H9 (cell line): ENCODE results near the gene MYH15. TPM values are rescaled to one million over a fixed set of nuclear protein-coding genes. Genes with fewer than 3 reads are reported as not detected.

Source experiments
- DNase-seq: peaks from one replicate; pipeline ENCODE4 v3.0.0-alpha.2; 2017
- H2AFZ ChIP-seq: one replicate; pipeline ENCODE4 v1.6.1; 2013; ENCODE audit warnings: mild to moderate bottlenecking, low read length, control low read depth, moderate library complexity
- H2AK5ac ChIP-seq: 2 replicates; pipeline ENCODE4 v1.6.1; 2013; ENCODE audit warnings: low read length, control low read depth, mixed read lengths; ENCODE audit not compliant: insufficient read length
- H2BK120ac ChIP-seq: one replicate; pipeline ENCODE4 v1.6.1; 2013; ENCODE audit warnings: low read depth, mild to moderate bottlenecking, low read length, control low read depth, inconsistent platforms; ENCODE audit not compliant: poor library complexity, severe bottlenecking
- H2BK12ac ChIP-seq: 2 replicates; pipeline ENCODE4 v1.6.1; 2013; ENCODE audit warnings: low read length, control low read depth, mixed read lengths, low read depth; ENCODE audit not compliant: insufficient read length
- H2BK15ac ChIP-seq: 2 replicates; pipeline ENCODE4 v1.6.1; 2013; ENCODE audit warnings: low read depth, low read length, control low read depth
- H2BK20ac ChIP-seq: one replicate; pipeline ENCODE4 v1.6.1; 2013; ENCODE audit warnings: low read depth, mild to moderate bottlenecking, low read length, control low read depth, inconsistent platforms; ENCODE audit not compliant: poor library complexity, severe bottlenecking
- H2BK5ac ChIP-seq: 2 replicates; pipeline ENCODE4 v1.6.1; 2013; ENCODE audit warnings: low read length, control low read depth, mixed read lengths; ENCODE audit not compliant: insufficient read length
- H3K14ac ChIP-seq: 2 replicates; pipeline ENCODE4 v1.6.1; 2013; ENCODE audit warnings: low read length, control low read depth; ENCODE audit not compliant: insufficient read depth
- H3K18ac ChIP-seq: 2 replicates; pipeline ENCODE4 v1.6.1; 2013; ENCODE audit warnings: low read depth, mild to moderate bottlenecking, mixed read lengths, low read length, control low read depth; ENCODE audit not compliant: insufficient read length
- H3K23ac ChIP-seq: 2 replicates; pipeline ENCODE4 v1.6.1; 2013; ENCODE audit warnings: low read length, control low read depth, mixed read lengths, low read depth; ENCODE audit not compliant: insufficient read length
- H3K23me2 ChIP-seq: 2 replicates; pipeline ENCODE4 v1.6.1; 2013; ENCODE audit warnings: low read depth, mild to moderate bottlenecking, mixed read lengths, low read length, control low read depth; ENCODE audit not compliant: insufficient read length, poor library complexity, severe bottlenecking
- H3K27ac ChIP-seq: 2 replicates; pipeline ENCODE4 v1.5.1; 2013; ENCODE audit warnings: low read length, control low read depth, mixed read lengths, low read depth; ENCODE audit not compliant: insufficient read length
- H3K27me3 ChIP-seq: 2 replicates; pipeline ENCODE4 v1.6.1; 2013; ENCODE audit warnings: low read length, control low read depth, inconsistent platforms; ENCODE audit not compliant: insufficient read depth
- H3K4ac ChIP-seq: 2 replicates; pipeline ENCODE4 v1.6.1; 2013; ENCODE audit warnings: low read depth, mild to moderate bottlenecking, control low read depth, inconsistent platforms, low read length, moderate library complexity
- H3K4me1 ChIP-seq: 2 replicates; pipeline ENCODE4 v1.6.1; 2013; ENCODE audit warnings: low read length, control low read depth, inconsistent platforms; ENCODE audit not compliant: insufficient read depth
- H3K4me2 ChIP-seq: 2 replicates; pipeline ENCODE4 v1.6.1; 2013; ENCODE audit warnings: low read length, control low read depth, mixed read lengths; ENCODE audit not compliant: insufficient read length, insufficient read depth
- H3K56ac ChIP-seq: 2 replicates; pipeline ENCODE4 v1.6.1; 2013; ENCODE audit warnings: low read depth, mild to moderate bottlenecking, mixed read lengths, low read length, control low read depth; ENCODE audit not compliant: insufficient read length
- H3K79me1 ChIP-seq: 2 replicates; pipeline ENCODE4 v1.6.1; 2013; ENCODE audit warnings: low read depth, mild to moderate bottlenecking, moderate library complexity, low read length, control low read depth, inconsistent platforms; ENCODE audit not compliant: insufficient read depth, poor library complexity, severe bottlenecking
- H3K79me2 ChIP-seq: 2 replicates; pipeline ENCODE4 v1.6.1; 2013; ENCODE audit warnings: low read length, control low read depth, inconsistent platforms; ENCODE audit not compliant: insufficient read depth
- H3K9ac ChIP-seq: 2 replicates; pipeline ENCODE4 v1.6.1; 2013; ENCODE audit warnings: low read length, control low read depth, mixed read lengths; ENCODE audit not compliant: insufficient read length; ENCODE audit errors: extremely low read depth
- H3K9me3 ChIP-seq: one replicate; pipeline ENCODE4 v1.6.1; 2013; ENCODE audit warnings: low read depth, low read length, inconsistent platforms; ENCODE audit not compliant: control insufficient read depth
- H3T11ph ChIP-seq: one replicate; pipeline ENCODE4 v1.6.1; 2013; ENCODE audit warnings: mild to moderate bottlenecking, low read length, control low read depth, inconsistent platforms
- H4K20me1 ChIP-seq: one replicate; pipeline ENCODE4 v1.6.1; 2013; ENCODE audit not compliant: control insufficient read depth, insufficient read length, insufficient read depth
- H4K5ac ChIP-seq: 2 replicates; pipeline ENCODE4 v1.6.1; 2013; ENCODE audit warnings: low read depth, mild to moderate bottlenecking, mixed read lengths, low read length, control low read depth; ENCODE audit not compliant: insufficient read length
- H4K8ac ChIP-seq: replicated peaks from 2 replicates; pipeline ENCODE4 v1.6.1; 2013; ENCODE audit warnings: low read length, control low read depth, mixed read lengths, low read depth; ENCODE audit not compliant: insufficient read length
- H4K91ac ChIP-seq: 2 replicates; pipeline ENCODE4 v1.6.1; 2013; ENCODE audit warnings: low read depth, mild to moderate bottlenecking, moderate library complexity, mixed read lengths, low read length, control low read depth; ENCODE audit not compliant: insufficient read length
- H3K27ac Mint-ChIP-seq, 3 experiments: 2 replicates in 2 of 3; 3 replicates in 1 of 3; pipeline ENCODE4 v1.8.0; 2020 to 2021; ENCODE audit warnings: mixed read lengths in 3 of 3, mild to moderate bottlenecking in 1 of 3, moderate library complexity in 1 of 3
- H3K27me3 Mint-ChIP-seq: 2 replicates; pipeline ENCODE4 v1.8.0; 2021; ENCODE audit warnings: low read depth, mild to moderate bottlenecking, moderate library complexity, mixed read lengths
- H3K36me3 Mint-ChIP-seq, 3 experiments: 2 replicates in 2 of 3; 3 replicates in 1 of 3; pipeline ENCODE4 v1.8.0; 2020 to 2021; ENCODE audit warnings: low read depth in 3 of 3, mixed read lengths in 3 of 3; ENCODE audit not compliant: insufficient read depth in 1 of 3
- H3K4me1 Mint-ChIP-seq, 2 experiments: 2 replicates each; pipeline ENCODE4 v1.8.0; 2020; ENCODE audit warnings: mixed read lengths in 2 of 2
- H3K4me3 Mint-ChIP-seq, 2 experiments: 2 replicates in 1 of 2; 3 replicates in 1 of 2; pipeline ENCODE4 v1.8.0; 2020 to 2021; ENCODE audit warnings: mild to moderate bottlenecking in 2 of 2, mixed read lengths in 2 of 2, moderate library complexity in 1 of 2
- H3K9me3 Mint-ChIP-seq, 2 experiments: 2 replicates in 1 of 2; 3 replicates in 1 of 2; pipeline ENCODE4 v1.8.0; 2020; ENCODE audit warnings: mild to moderate bottlenecking in 2 of 2, mixed read lengths in 2 of 2, moderate library complexity in 1 of 2
- CTCF ChIP-seq: fragments of 200-600 bp; sonication (generic); conservative IDR thresholded peaks from 3 replicates; pipeline ENCODE4 v1.8.0; 2021; ENCODE audit warnings: antibody characterized with exemption, mild to moderate bottlenecking
- WGBS: extraction: QIAGEN DNeasy Blood & Tissue Kit; methylation state at CpG from one replicate; pipeline ENCODE4 v1.1.7; 2013; ENCODE audit warnings: missing lambda C conversion rate, low lambda C conversion rate, mixed read lengths; ENCODE audit not compliant: insufficient read length; ENCODE audit errors: extremely low coverage; 5-methylcytosine and 5-hydroxymethylcytosine counted together
- total RNA-seq: library from RNA; stranded (reverse); gene quantifications from 2 replicates; pipeline ENCODE4 v1.2.1, GENCODE V29; 2021

MYH15 gene
- total RNA-seq, 1 experiment from 2014 or later: 0.13 TPM

GRCh38 chr3:108538083-108538482 is 27.7 kb upstream of the MYH15 start:
- no peak overlapping the region for H2BK15ac ChIP-seq
- H3K27me3 Mint-ChIP-seq: no peaks in the 10 kb centered on the region
- no peak overlapping the region for H2AFZ ChIP-seq
- peaks cover 0 to 9% (median 4%) of the 10 kb centered on the region in 3 experiments; a peak in 5 of 7 replicates for H3K36me3 Mint-ChIP-seq
- no peak overlapping the region for H3K18ac ChIP-seq
- no peak overlapping the region for H4K5ac ChIP-seq
- peaks cover 4% of the 10 kb centered on the region; the same call in 1 of the 2 replicates for H3K4me1 ChIP-seq
- no peaks in the 10 kb centered on the region for H3K79me2 ChIP-seq
- H4K8ac ChIP-seq: no peak overlapping the region
- H3K27me3 ChIP-seq: no peaks in the 10 kb centered on the region
- H2BK120ac ChIP-seq: no peak overlapping the region
- H2BK5ac ChIP-seq: no peak overlapping the region
- no peak overlapping the region for H2AK5ac ChIP-seq
- no peak overlapping the region for H3K9ac ChIP-seq
- H4K91ac ChIP-seq: no peak overlapping the region
- no peak overlapping the region for H2BK20ac ChIP-seq
- H3K4me3 Mint-ChIP-seq: no peak overlapping the region
- no peak overlapping the region for H3K27ac ChIP-seq
- DNase-seq: no peak
- H3K4me2 ChIP-seq: no peak overlapping the region
- H2BK12ac ChIP-seq: no peak overlapping the region
- H3K4ac ChIP-seq: no peak overlapping the region
- no CpG with 5 or more reads among the region's 4 CpGs for WGBS
- H3T11ph ChIP-seq: no peak overlapping the region
- H3K79me1 ChIP-seq: no peaks in the 10 kb centered on the region
- no peak overlapping the region for H3K56ac ChIP-seq
- no peaks in the 10 kb centered on the region for H3K9me3 ChIP-seq
- no peak overlapping the region for H3K14ac ChIP-seq
- no peaks in the 10 kb centered on the region for H3K9me3 Mint-ChIP-seq
- H3K27ac Mint-ChIP-seq: no peak overlapping the region
- no peak for TF ChIP-seq CTCF
- no peaks in the 10 kb centered on the region for H4K20me1 ChIP-seq
- peaks cover 15 to 24% of the 10 kb centered on the region in 2 experiments for H3K4me1 Mint-ChIP-seq
- H3K23ac ChIP-seq: no peak overlapping the region
- no peaks in the 10 kb centered on the region for H3K23me2 ChIP-seq
